PC-3 (cell line): Measurements from ENCODE around the gene GDF2. TPM values are rescaled to one million over a fixed set of nuclear protein-coding genes. Genes with fewer than 3 reads are reported as not detected.

ENCODE experiments used
- ATAC-seq: fragments of 200-7000 bp; cut with Tn5 transposase; 2 replicates; pipeline ENCODE4 v1.9.1; 2020; ENCODE audit warnings: mild to moderate bottlenecking, moderate library complexity
- BruUV-seq: library from RNA; stranded (reverse); fragments of 400-500 nt; replicated peaks from 2 replicates; lab custom pipeline; 2021; lab: Mats Ljungman, UMichigan
- CTCF ChIA-PET: fragments of 300-600 bp; sonication (Branson Sonifier 250); formaldehyde crosslinking; loops from one replicate; lab custom pipeline; 2022; ENCODE audit warnings: antibody characterized with exemption; lab: Charles Lee
- POLR2A ChIA-PET: fragments of 300-600 bp; sonication (Branson Sonifier 250); formaldehyde crosslinking; loops from one replicate; lab custom pipeline; 2022; ENCODE audit warnings: antibody characterized with exemption; ENCODE audit not compliant: unreplicated experiment; lab: Charles Lee
- DNase-seq: peaks from one replicate; pipeline ENCODE4 v3.0.0-alpha.2; 2015
- H2AFZ ChIP-seq: fragments of 300-600 bp; sonication (generic); 2 replicates; pipeline ENCODE4 v1.6.0; 2016; ENCODE audit warnings: antibody characterized with exemption, low read length
- H3F3A ChIP-seq: fragments of 300-600 bp; sonication (generic); one replicate; pipeline ENCODE4 v1.6.0; 2017; ENCODE audit warnings: antibody characterized with exemption, low read length, control low read depth, mild to moderate bottlenecking; ENCODE audit not compliant: unreplicated experiment
- H3K27ac ChIP-seq: fragments of 300-600 bp; sonication (generic); 2 replicates; pipeline ENCODE4 v1.5.1; 2016; ENCODE audit warnings: mild to moderate bottlenecking, low read length
- H3K27me3 ChIP-seq: fragments of 300-600 bp; sonication (generic); 2 replicates; pipeline ENCODE4 v1.6.1; 2016; ENCODE audit warnings: low read length, mixed read lengths
- H3K36me3 ChIP-seq: fragments of 300-600 bp; sonication (generic); 2 replicates; pipeline ENCODE4 v1.6.1; 2016; ENCODE audit warnings: low read depth, mixed run types, low read length, mixed read lengths
- H3K4me1 ChIP-seq: fragments of 300-600 bp; sonication (generic); 2 replicates; pipeline ENCODE4 v1.5.1; 2016; ENCODE audit warnings: low read length; ENCODE audit not compliant: insufficient read depth
- H3K4me2 ChIP-seq: fragments of 300-600 bp; sonication (generic); 2 replicates; pipeline ENCODE4 v1.6.0; 2016; ENCODE audit warnings: low read length
- H3K4me3 ChIP-seq: fragments of 300-600 bp; sonication (generic); 2 replicates; pipeline ENCODE4 v1.5.1; 2016; ENCODE audit warnings: mild to moderate bottlenecking, low read length, mixed read lengths
- H3K79me2 ChIP-seq: fragments of 300-600 bp; sonication (generic); 2 replicates; pipeline ENCODE4 v1.6.1; 2017; ENCODE audit warnings: low read length, mixed read lengths
- H3K9ac ChIP-seq: fragments of 300-600 bp; sonication (generic); 2 replicates; pipeline ENCODE4 v1.6.0; 2016; ENCODE audit warnings: mild to moderate bottlenecking, low read length
- H3K9me2 ChIP-seq: fragments of 300-600 bp; sonication (generic); replicated peaks from 2 replicates; pipeline ENCODE4 v1.6.1; 2016; ENCODE audit warnings: mixed run types, low read length, mixed read lengths
- H3K9me3 ChIP-seq: fragments of 300-600 bp; sonication (generic); 2 replicates; pipeline ENCODE4 v1.6.1; 2016; ENCODE audit warnings: low read length, mixed read lengths
- H4K20me1 ChIP-seq: fragments of 300-600 bp; sonication (generic); 2 replicates; pipeline ENCODE4 v1.6.1; 2016; ENCODE audit warnings: low read length, mixed read lengths
- EZH2 ChIP-seq: fragments of 300-600 bp; sonication (generic); IDR thresholded peaks from one replicate; pipeline ENCODE4 v1.6.1; 2017; ENCODE audit warnings: antibody characterized with exemption, mild to moderate bottlenecking, low read length; ENCODE audit not compliant: unreplicated experiment
- EZH2phosphoT487 ChIP-seq: fragments of 300-600 bp; sonication (generic); IDR thresholded peaks from 2 replicates; pipeline ENCODE4 v1.6.1; 2018; ENCODE audit warnings: mild to moderate bottlenecking, antibody characterized with exemption, low read length, borderline replicate concordance
- intact Hi-C: fragments of 100-400 bp; cut with micrococcal nuclease; formaldehyde crosslinking; loops from 2 replicates; pipeline ENCODE4 v1.9.0; 2023
- total RNA-seq: library from RNA; depleted of rRNA; stranded (reverse); fragments of >200 nt; gene quantifications from 2 replicates; pipeline ENCODE4 v1.2.3, GENCODE V29; 2014
- TF ChIP-seq, protein P1 (sequence below): fragments of 300-600 bp; sonication (generic); conservative IDR thresholded peaks from 2 replicates; pipeline ENCODE4 v1.5.1; 2017; ENCODE audit warnings: antibody characterized with exemption, low read depth, mild to moderate bottlenecking, low read length

The GDF2 gene
- total RNA-seq, 1 experiment from 2014 or later, result not detected

DNA sequence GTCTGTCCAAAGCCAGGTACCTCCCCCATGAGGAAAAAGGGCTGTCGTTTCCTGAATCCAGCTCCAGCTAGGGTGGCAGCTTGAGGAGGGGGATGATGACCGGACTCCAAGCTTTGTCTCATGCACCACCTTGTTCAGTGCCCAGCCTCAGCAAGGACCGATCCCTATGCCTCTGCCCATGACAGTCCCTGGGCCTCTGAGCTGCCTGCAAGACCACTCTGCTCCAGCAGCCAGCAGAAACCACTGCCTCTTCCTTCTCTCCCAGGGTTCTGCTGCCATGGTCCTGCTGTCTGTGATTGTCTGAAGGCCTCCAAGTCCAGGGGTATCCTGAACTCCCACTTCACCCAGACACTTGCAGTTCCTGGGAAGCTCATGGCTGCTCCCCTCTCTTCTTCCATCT lies 43.5 kb upstream of the GDF2 start:
- H3K9ac ChIP-seq, result no peak overlapping the region
- no peak overlapping the region for H3K4me2 ChIP-seq
- no peak for TF ChIP-seq EZH2
- TF ChIP-seq, protein P1, sequence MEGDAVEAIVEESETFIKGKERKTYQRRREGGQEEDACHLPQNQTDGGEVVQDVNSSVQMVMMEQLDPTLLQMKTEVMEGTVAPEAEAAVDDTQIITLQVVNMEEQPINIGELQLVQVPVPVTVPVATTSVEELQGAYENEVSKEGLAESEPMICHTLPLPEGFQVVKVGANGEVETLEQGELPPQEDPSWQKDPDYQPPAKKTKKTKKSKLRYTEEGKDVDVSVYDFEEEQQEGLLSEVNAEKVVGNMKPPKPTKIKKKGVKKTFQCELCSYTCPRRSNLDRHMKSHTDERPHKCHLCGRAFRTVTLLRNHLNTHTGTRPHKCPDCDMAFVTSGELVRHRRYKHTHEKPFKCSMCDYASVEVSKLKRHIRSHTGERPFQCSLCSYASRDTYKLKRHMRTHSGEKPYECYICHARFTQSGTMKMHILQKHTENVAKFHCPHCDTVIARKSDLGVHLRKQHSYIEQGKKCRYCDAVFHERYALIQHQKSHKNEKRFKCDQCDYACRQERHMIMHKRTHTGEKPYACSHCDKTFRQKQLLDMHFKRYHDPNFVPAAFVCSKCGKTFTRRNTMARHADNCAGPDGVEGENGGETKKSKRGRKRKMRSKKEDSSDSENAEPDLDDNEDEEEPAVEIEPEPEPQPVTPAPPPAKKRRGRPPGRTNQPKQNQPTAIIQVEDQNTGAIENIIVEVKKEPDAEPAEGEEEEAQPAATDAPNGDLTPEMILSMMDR, result no peak
- TF ChIP-seq EZH2phosphoT487, result no peak
- CTCF ChIA-PET, result no interaction called here
- H3K79me2 ChIP-seq, result no peaks in the 10 kb centered on the region
- intact Hi-C loops, result no loop called here
- H4K20me1 ChIP-seq, result no peaks in the 10 kb centered on the region
- no peaks in the 10 kb centered on the region for H3K4me1 ChIP-seq
- H3K9me2 ChIP-seq, result no peaks in the 10 kb centered on the region
- no peak overlapping the region for H3K27ac ChIP-seq
- POLR2A ChIA-PET, result no interaction called here
- H3K36me3 ChIP-seq, result no peaks in the 10 kb centered on the region
- H3K9me3 ChIP-seq, result no peaks in the 10 kb centered on the region
- H3K27me3 ChIP-seq, result peaks cover 8% of the 10 kb centered on the region; the same call in 1 of the 2 replicates
- H3F3A ChIP-seq, result no peaks in the 10 kb centered on the region
- H2AFZ ChIP-seq, result no peak overlapping the region
- BruUV-seq, result no TSS peak
- DNase-seq, result no peak
- ATAC-seq, result no peak
- H3K4me3 ChIP-seq, result no peak overlapping the region

GRCh38 chr10:47279276-47279675 lies 43.0 kb upstream of the GDF2 start:
- POLR2A ChIA-PET, result no interaction called here
- no TSS peak for BruUV-seq
- CTCF ChIA-PET, result no interaction called here

More at GRCh38 chr10:47279276-47279675, 43.0 kb upstream of the GDF2 start:
- Histone ChIP-seq H3K4me3 (no peak overlapping the region), H3K79me2 (no peaks in the 10 kb centered on the region), H3K9ac (no peak overlapping the region), H3F3A (no peaks in the 10 kb centered on the region), H3K27me3 (peaks cover 8% of the 10 kb centered on the region; the same call in 1 of the 2 replicates), H3K36me3 (no peaks in the 10 kb centered on the region), H3K27ac (no peak overlapping the region), H3K4me1 (no peaks in the 10 kb centered on the region), H3K9me3 (no peaks in the 10 kb centered on the region), H3K9me2 (no peaks in the 10 kb centered on the region), H4K20me1 (no peaks in the 10 kb centered on the region), H2AFZ (no peak overlapping the region), H3K4me2 (no peak overlapping the region)
- intact Hi-C loops, result no loop called here
- ATAC-seq (no peak), DNase-seq (no peak)
- TF ChIP-seq, protein P1, result no peak
- TF ChIP-seq EZH2, result no peak
- no peak for TF ChIP-seq EZH2phosphoT487
